DMS53 treated with DMSO at 0.1 percent for 48 hours (cell line): ENCODE data around the gene SIGLEC5.
"Not testable (repeated sequence)": the region's sequence is repeated elsewhere in the genome, so short reads cannot be mapped to it uniquely, and the experiment has no call there.

Experiments
- DNase-seq: peaks from one replicate; lab custom pipeline; 2025; ENCODE audit not compliant: unreplicated experiment; lab: John Stamatoyannopoulos, UW

SIGLEC5 gene, protein sequence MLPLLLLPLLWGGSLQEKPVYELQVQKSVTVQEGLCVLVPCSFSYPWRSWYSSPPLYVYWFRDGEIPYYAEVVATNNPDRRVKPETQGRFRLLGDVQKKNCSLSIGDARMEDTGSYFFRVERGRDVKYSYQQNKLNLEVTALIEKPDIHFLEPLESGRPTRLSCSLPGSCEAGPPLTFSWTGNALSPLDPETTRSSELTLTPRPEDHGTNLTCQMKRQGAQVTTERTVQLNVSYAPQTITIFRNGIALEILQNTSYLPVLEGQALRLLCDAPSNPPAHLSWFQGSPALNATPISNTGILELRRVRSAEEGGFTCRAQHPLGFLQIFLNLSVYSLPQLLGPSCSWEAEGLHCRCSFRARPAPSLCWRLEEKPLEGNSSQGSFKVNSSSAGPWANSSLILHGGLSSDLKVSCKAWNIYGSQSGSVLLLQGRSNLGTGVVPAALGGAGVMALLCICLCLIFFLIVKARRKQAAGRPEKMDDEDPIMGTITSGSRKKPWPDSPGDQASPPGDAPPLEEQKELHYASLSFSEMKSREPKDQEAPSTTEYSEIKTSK

DNA sequence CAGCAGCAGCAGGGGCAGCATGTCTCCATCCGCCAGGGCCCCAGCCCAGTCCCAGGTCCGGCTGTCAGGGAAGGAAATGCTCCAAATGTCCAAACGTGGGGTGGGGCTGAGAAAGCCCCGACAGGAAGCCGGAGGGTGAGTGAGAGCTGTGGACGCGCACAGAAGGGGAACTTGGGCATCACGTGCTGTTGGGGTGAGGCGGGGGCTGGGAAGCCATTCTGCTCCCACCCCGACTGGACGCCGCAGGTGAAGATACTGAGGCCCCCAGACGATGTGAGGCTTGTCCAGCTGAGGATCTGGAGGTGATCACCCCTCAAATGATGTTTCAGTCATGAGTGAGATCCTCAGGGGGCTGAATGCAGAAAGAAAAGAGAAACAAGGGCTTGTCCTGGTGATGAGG lies at the start of gene SIGLEC5:
Gene SIGLEC5 (minus strand): TSS at position 87 of the 400 bp plus-strand sequence. CDS start 66 bp downstream, at position 21.
- not testable (repeated sequence) for DNase-seq

DNA sequence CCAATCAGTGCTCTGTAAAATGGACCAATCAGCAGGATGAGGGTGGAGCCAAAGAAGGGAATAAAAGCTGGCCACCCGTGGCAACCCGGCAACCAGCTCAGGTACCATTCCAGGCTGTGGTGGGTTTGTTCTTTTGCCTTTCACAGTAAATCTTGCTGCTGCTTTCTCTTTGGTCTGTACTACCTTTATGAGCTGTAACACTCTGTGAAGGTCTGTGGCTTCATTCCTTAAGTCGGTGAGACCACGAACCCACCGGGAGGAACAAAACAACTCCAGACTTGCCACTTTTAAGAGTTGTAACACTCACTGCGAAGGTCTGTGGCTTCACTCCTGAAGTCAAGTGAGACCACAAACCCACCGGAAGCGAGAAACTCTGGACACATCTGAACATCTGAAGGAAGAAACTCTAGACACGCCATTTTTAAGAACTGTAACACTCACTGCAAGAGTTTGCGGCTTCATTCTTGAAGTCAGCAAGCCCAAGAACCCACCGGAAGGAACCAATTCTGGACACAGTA lies 46.4 kb upstream of the SIGLEC5 start:
- no peak for DNase-seq

DNA sequence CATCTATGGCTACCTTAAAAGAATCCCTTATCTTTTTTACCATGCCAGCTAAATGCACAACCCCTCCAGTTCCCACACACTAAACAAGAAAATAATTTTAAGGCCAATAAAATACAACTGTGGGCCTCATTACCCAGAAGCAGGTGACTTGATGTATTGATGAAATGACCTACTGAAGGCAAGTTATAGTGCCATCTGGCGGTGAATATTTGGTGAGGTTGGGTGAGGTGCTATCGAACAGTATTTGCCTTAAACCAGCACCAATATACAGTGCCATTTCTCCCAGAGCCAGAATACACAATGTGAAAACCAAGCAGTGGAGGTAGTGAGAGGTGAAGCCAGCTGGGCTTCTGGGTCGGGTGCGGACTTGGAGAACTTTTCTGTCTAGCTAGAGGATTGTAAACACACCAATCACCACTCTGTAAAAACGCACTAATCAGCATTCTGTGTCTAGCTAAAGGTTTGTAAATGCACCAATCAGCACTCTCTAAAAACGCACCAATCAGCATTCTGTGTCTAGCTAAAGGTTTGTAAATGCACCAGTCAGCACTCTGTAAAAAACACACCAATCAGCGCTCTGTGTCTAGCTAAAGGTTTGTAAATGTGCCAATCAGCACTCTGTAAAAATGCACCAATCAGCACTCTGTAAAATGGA lies 45.8 kb upstream of the SIGLEC5 start:
- not testable (repeated sequence) for DNase-seq

DNA sequence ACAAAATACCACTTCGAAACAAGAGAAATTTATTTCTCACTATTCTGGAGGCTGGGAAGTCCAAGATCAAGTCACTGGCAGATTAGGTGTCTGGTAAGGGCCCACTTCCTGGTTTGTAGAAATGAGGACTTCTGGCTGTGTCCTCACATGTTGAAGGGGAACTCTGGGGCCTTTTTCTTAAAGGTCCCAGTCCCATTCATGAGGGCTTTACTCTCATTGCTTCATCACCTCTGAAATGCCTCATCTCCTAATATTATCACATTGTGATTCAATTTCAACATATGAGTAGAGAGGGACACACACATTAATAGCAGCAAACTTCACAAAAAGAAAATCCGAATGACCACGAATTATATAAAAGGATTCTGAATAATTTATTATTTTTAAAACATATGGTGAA lies 38.0 kb upstream of the SIGLEC5 start:
- no peak for DNase-seq

DNA sequence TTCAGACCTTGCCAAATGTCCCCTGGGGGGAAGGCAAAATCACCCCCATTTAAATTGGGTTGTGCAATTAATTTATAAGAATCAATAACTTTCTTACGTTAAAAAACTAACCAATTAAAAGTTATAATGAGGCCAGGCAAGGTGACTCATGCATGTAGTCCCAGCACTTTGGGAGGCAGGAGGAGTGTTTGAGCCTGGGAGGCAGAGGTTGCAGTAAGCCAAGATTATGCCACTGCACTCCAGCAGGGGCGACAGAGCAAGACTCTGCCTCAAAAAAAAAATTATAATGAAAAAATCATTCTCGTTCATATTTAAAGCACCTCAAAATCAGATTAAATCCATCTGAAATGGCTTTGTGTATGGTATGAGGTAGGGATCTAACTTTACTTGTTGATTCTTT lies 34.8 kb upstream of the SIGLEC5 start:
- DNase-seq, result no peak

DNA sequence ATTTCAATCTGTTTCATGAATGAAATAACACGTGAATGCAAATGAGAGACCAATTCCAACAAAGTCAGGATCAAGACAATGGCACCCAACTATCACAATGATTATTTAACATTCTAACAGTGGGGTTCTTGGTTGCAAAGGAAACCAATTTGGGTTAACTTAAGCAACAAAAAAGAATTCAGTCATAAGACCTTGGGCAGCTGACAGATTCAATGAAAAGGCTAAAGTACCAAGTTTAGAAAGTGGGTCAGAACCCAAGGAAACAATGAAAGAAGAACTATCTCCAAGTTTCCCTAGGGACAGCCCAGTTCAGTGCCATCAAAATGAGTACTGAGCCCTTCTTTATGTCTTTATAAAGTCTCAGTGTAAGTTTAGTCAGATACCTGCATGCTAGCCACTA lies 33.9 kb upstream of the SIGLEC5 start:
- DNase-seq, result no peak

DNA sequence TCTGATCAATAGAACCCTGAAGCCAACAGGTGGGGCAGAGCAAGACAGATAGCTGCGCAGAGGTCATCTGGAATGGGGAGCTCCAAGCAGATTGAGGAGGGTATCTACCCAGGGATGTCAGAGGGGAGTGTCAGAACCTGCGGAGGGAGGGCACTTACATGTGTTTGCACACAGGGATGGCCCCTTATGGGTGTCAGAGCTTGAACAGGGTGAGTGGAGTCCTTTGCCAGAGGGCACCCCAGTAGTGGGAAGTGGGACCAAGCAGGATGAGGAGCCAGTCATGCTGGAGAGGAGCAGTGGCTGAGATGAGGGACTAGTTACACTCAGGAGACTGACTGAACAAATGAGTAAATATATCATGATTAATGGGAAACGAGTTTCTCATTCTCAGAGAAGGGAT lies 33.4 kb upstream of the SIGLEC5 start:
- no peak for DNase-seq

DNA sequence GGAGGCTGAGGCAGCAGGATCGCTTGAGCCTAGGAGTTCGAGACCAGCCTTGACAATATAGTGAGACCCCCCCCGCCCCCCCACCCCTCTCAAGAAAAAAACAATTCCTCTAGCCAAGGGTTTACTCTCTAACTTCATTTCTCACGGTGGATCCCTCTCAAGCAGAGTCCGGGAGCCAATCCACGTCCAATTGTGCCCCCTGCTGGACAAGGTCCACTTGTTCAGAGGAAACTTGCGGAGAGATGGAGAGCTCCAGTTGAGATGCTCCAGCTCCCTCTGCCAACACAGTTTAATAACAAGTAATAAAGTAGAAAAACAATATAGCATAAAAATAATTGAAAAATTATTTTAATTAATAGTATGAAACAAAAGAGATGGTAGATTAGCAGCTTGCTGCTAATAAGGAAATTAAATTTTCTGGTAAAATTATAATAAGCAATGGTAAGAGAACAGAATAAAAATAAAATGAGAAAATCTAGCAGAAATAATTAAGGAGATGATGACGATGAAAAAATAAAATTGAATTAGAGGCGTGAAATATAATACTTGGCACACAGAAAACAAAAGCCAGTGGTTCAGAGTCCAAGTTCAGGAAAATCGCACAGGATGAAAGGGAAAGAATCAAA lies 30.9 kb upstream of the SIGLEC5 start:
- peak; percentile 5 for DNase-seq

DNA sequence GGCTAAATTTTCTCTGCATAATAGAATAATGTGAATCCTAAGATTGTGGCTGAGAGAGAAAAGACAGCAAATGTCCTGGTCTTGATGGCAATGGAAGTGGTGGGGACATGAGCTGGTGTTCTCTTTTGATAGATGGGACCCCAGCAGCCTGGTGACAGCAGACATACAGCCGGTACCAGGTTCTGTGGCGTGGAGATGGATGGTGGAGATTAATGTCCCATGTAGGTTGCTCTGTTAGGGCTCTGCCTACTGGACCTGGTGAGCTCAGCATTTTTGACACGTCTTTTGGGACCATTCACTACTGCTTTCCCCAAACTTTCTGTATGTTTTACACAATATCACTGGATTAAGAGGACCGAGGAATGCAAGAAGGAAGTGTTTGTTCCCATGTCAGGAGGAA lies 24.6 kb upstream of the SIGLEC5 start:
- no peak for DNase-seq

DNA sequence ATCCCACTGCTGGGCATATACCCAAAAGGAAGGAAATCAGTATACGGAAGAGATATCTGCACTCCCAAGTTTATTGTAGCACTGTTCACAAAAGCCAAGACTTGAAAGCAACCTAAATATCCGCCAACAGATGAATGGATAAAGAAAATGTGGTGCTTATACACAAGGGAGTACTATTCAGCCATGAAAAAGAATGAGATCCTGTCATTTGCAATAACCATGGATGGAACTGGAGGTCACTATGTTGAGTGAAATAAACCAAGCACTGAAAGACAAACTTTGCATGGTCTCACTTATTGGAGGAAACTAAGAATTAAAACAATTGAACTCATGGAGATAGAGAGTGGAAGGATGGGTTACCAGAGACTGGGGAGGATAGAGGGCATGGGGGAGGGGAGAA lies 23.0 kb upstream of the SIGLEC5 start:
- DNase-seq, result no peak

DNA sequence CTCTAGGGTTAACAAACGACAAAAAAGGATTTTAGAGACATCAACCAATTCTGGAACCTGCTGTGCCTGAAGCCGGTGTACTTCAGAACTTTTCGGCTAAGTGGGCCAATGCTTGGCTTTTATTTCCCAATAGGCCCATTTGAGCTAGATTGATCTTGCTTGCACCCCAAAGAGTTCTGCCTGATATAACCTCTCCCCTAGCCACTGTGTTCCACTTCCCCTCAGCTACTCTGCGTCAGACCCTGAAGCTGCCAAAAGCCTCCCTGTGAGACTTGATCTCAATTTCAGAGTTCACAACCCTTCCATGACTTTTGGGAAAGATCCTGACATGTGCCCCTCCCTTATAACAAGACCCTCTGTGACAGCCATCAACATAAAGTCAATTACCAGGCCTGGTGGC lies 22.1 kb upstream of the SIGLEC5 start:
- DNase-seq, result no peak

DNA sequence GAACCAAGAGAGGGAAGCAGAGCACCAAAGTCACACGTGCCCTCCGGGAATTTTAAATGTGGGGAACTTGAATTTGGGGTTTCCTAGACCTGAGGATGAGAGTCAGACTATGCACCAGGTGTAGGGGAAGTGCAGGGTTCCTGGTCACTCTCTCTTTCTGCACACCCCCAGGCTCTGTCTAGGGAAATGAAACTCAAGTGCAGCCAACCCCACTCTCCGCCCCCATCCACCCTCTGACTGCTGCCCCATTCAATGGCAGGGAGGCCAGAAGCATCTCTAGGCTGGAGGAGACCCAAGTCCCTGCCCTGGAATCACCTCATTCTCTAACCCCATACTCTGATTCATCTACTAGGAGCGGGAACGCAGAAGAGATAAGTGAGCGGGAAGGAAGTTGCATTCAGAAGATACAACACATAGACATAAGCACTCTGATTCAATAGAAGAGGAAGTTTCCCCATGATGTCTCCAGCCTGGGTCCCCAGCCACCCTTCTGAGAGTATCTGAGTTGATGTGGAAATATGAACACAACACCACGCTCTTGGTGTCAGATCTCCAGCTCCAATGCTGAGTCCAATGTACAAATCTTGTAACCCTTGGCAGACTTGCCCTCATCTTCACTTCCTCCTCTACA lies 21.1 kb upstream of the SIGLEC5 start:
- no peak for DNase-seq

DNA sequence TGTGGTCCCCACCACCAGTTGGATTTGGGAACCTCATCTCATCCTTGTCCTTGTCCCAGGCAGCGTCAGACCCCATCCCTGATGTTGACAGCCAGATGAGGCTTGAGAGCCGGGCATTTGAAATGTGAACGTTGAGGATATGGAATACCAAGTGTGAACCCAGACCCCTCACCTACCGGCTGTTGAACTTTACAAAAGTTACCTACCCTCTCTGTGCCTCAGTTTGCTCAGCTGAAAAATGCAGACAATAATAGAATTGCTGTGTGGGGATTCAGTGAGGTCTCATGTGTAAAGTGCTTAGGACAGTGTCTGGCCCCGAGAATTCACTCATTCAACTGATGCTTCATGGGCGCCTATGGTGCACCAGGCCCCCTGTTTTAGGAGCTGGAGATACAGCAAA lies 17.1 kb upstream of the SIGLEC5 start:
- DNase-seq, result no peak

DNA sequence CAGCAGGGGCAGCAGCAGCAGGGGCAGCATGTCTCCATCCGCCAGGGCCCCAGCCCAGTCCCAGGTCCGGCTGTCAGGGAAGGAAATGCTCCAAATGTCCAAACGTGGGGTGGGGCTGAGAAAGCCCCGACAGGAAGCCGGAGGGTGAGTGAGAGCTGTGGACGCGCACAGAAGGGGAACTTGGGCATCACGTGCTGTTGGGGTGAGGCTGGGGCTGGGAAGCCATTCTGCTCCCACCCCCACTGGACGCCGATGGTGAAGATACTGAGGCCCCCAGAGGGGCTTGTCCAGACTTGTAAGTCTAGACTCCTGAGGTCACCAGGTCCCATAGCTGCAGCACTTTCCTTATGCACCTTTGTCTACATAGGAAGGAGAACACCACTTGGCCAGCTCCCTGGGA lies 16.5 kb upstream of the SIGLEC5 start, which contains the start of gene SIGLEC14:
Gene SIGLEC14 (minus strand): TSS at position 96 of the 400 bp plus-strand sequence. CDS start 66 bp downstream, at position 30.
- not testable (repeated sequence) for DNase-seq

DNA sequence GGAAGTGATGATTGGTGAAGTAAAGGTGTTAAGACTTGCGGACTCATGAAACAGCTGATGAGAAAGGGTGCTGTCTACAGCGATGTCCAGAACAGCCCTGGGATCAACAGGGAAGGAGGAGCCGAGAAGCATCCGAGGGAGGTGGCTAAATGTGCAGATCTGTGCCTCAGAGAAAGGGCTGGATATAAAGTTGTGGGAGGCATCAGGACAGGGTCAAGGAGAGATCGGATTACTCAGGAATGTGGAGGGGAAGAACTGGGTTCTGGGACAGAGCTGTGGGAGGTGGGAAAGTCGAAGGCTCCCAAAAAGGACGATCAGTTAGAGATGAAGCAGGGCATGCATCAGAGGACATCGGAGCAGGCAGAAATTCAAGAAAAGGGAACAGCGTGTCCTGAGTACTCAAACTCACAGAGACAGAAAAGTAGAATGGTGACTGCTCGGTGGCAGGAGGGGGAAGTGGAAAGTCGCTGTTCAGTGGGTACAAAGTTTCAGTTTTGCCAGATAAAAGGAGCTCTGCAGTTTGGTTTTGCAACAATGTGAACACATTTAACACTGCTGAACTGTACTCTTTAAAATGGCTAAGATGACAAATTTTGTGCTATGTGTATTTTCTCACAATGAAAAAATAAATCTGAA lies 14.6 kb upstream of the SIGLEC5 start:
- DNase-seq, result no peak

DNA sequence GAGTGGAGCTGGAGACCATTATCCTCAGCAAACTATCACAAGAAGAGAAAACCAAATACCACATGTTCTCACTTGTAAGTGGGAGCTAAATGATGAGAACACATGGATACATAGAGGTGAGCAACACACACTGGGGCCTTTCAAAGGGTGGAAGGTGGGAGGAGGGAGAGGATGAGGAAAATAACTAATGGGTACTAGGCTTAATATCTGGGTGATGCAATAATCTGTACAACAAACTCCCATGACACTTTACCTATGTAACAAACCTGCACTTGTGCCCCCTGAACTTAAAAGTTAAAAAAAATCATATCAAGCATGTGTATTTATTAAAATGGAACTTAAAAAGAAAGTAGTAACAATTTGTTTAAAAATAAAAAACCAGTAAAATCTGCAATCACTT lies 11.4 kb upstream of the SIGLEC5 start:
- DNase-seq, result no peak

DNA sequence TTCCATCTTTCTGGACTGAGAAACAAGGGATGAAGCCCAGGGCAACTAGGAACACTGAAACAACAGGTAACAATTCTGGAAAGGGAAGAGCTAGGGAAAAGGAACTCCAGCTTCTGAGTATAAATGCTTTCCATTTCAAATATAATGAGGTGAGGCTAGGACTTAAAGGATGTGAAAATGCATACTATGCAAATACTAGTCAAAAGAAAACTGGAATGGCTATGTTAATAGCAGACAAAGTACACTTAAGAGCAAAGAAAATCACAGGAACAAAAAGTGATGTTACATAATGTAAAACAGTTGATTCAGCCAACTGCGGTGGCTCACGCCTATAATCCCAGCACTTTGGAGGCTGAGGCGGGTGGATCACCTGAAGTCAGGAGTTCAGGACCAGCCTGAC lies 10.2 kb upstream of the SIGLEC5 start:
- no peak for DNase-seq

DNA sequence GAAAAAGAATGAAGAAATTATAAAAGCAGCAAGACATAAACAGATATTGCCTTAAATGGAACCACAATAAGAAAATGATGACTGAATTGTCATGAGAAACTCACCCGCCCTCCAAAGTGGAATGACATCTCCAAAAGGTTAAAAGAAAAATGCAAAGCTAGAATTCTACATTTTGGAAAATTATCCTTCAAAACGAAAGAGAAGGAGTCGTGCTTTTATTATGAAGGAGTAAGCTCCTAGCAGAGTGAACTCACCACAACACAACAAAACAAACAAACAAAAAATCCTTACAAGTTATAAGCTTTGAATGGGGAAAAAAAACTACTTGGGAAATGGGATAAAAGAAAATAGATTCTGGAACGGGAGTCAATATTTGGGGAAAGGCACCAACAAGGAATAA lies 9.7 kb upstream of the SIGLEC5 start:
- DNase-seq, result no peak

DNA sequence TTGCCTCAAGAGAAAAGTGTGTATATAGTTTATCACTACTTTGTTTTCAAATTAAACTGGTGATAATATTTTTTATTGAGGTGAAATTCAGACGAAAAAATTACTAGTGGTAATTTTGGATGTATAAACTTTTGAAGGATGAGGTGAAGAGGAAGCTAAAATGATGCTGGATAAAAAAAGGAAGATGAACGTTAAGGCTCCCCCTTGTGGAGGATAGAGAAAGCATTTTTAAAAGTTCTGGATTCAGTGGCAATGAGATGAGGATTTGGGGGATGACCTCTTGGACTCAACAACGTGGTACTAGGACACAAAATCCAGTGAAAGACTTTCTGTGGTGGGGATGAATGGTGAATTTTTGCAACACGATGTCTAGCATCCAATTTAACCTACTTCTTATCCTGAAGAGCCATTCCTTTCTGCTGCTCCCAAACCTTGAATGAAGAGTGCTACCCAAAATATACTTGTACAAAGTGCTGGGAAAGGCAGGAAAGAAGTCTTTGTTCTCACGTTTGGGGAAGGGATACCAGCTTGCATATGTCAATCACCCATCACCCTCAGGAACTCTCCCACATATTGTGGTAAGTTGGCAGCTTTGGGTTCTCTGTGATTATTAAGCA lies 7.3 kb upstream of the SIGLEC5 start:
- no peak for DNase-seq

DNA sequence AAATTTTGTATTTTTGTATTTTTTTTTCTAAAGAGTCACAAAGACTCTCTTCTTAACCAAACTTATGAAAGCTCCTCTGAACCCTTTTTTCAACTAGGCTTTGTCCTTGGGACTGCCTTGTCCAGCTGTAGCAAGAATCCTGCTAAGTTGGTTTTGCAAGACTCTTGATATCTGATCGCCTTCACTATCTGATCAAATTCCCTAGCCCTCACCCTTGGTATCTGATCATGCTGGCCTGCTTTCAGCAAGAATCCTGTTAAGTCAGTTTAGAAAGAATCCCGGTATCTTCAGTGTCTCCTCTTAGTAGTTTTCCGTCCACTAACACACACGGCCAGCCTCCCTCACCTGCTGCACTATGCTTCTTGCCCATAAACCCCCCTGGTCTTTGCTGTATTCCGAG lies 1.9 kb upstream of the SIGLEC5 start:
- DNase-seq, result no peak
